Testis (tissue), 2 donors: ENCODE data around the gene LILRB3.

Experiments
- CTCF ChIP-seq, 3 experiments: fragments of 450-650 bp in 2 of 3; fragments of 200-600 bp in 1 of 3; sonication (generic) in 1 of 3; IDR thresholded peaks; one replicate each; pipeline ENCODE4 v1.5.1; 2016 to 2019; ENCODE audit warnings: antibody characterized with exemption in 3 of 3, mild to moderate bottlenecking in 2 of 3, moderate library complexity in 1 of 3
- POLR2A ChIP-seq: fragments of 450-650 bp; IDR thresholded peaks from one replicate; pipeline ENCODE4 v1.6.1; 2017; ENCODE audit warnings: antibody characterized with exemption, mild to moderate bottlenecking, moderate library complexity

DNA sequence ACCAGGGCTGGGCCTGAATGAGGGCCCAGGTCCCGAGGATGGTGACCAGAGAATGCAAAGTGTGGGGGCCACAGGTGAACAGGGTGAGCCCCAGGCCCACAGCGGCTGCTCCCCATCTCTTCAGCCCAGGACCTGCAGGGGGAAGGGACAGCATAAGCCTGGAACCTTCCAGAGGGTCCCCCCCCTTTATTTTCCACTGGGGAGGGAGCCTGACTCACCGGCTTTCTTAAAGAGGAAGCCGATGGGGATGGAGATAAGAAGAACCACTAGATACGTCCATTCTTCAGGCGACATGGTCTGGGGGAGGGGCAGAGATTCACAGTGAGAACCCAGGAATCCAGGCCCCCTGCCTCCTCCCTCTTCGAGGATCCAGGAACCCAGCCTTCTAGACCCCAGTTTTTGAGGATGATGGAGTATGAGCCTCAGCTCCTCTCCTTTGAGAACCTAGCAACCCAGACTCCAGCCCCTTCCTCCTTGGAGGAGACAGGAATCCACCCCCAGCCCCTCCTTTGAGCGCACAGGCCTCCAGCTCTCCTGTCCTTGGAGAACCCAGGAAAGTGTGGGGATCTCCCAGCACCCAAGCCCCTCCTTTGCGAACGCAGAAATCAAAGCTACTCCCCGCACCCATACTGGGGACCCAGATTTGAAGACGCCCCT, 34.5 kb downstream of the LILRB3 start:
- no peak for TF ChIP-seq CTCF (IDR thresholded peaks at IDR 0.05)
- TF ChIP-seq POLR2A = no peak
